GM23248 (cell line): ENCODE data around the gene RHOG.

Source experiments
- EZH2 ChIP-seq: fragments of 200-600 bp; sonication (generic); IDR thresholded peaks from 2 replicates; pipeline ENCODE4 v1.6.1; 2018; ENCODE audit warnings: antibody characterized with exemption, mild to moderate bottlenecking; ENCODE audit not compliant: insufficient read depth, poor library complexity, severe bottlenecking
- EZH2phosphoT487 ChIP-seq: fragments of 200-600 bp; sonication (generic); IDR thresholded peaks from 2 replicates; pipeline ENCODE4 v1.6.1; 2018; ENCODE audit warnings: antibody characterized with exemption, moderate library complexity, mild to moderate bottlenecking, low read depth; ENCODE audit not compliant: insufficient read depth

- no peak for TF ChIP-seq EZH2
- TF ChIP-seq EZH2phosphoT487, result no peak
These were observed 24.1 kb downstream of the RHOG start for GRCh38 chr11:3816673-3817072.
